Measurements from ENCODE around the gene AKAP13. TPM values are rescaled to one million over a fixed set of nuclear protein-coding genes. Genes with fewer than 3 reads are reported as not detected.
"Not testable (repeated sequence)": the region's sequence is repeated elsewhere in the genome, so short reads cannot be mapped to it uniquely, and the experiment has no call there.

AKAP13 gene
- polyA plus RNA-seq, 2 of the 4 experiments (the other 2 are of a cell fraction), result 20.4 to 28.8 TPM

DNA sequence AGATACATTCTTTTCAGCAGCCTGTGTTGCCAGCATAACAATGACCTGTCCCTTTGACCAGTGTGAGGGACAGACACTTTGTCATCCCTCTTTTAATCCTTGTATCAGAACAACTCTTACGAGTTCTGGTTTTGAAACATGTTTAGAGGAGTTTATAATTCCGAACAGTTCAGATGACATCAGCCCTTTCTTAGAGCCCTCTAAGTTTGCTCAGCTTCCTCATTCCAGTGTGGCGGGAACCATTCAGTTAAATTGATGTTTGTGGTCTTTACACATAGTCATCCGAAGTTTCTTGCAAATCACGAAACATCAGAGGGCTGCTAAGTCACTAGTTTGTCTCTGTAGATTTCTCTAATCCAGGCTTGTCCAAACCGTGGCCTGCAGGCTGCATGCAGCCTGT lies 102.5 kb downstream of the AKAP13 start:
- H3K27ac ChIP-seq, result no peak overlapping the region
- no peaks in the 10 kb centered on the region for H3K9me3 ChIP-seq
- peak in 1 of 2 experiments; percentile 49; a peak in 3 of 6 replicates for ATAC-seq
- ChIA-PET CTCF (interaction anchor here (1.2 to 1.4 kb wide), 2 partner anchors 98 to 357 kb away, joined by 3 to 6 read pairs; no protein-coding TSS in a partner anchor), POLR2A (no interaction called here)
- WGBS (ENCODE audit: missing lambda C conversion rate), result 74% methylated on average over 6 of the region's 6 CpGs
- H3K4me2 ChIP-seq, result no peak overlapping the region
- no peak overlapping the region for H3K4me3 ChIP-seq
- no peak for FAIRE-seq
- H3K4me1 ChIP-seq, result peaks cover 39% of the 10 kb centered on the region
- no peak for TF ChIP-seq BHLHE40 (IDR thresholded peaks at IDR 0.05; ENCODE audit: low read depth, low read length)
- no peak for TF ChIP-seq CEBPB (IDR thresholded peaks at IDR 0.05)
- TF ChIP-seq GATA3 (IDR thresholded peaks at IDR 0.05; ENCODE audit: borderline replicate concordance), result no peak
- TF ChIP-seq RARB (CRISPR knock-in tag; IDR thresholded peaks at IDR 0.05), result no peak
- no peak for TF ChIP-seq EP300 (IDR thresholded peaks at IDR 0.05)
- TF ChIP-seq FOXS1 (CRISPR knock-in tag; IDR thresholded peaks at IDR 0.05), result no peak
- TF ChIP-seq HEYL (CRISPR knock-in tag; IDR thresholded peaks at IDR 0.05), result no peak
- TF ChIP-seq TFCP2L1 (CRISPR knock-in tag; IDR thresholded peaks at IDR 0.05), result no peak
- TF ChIP-seq CHD2 (IDR thresholded peaks at IDR 0.05; ENCODE audit: low read length, partially characterized antibody), result no peak
- no peak for TF ChIP-seq EHMT2 (IDR thresholded peaks at IDR 0.05; ENCODE audit: low read depth)
- TF ChIP-seq CBX8 (IDR thresholded peaks at IDR 0.05), result no peak
- no peak for TF ChIP-seq CHD4 (IDR thresholded peaks at IDR 0.05; ENCODE audit: borderline replicate concordance)
- TF ChIP-seq, protein P1, sequence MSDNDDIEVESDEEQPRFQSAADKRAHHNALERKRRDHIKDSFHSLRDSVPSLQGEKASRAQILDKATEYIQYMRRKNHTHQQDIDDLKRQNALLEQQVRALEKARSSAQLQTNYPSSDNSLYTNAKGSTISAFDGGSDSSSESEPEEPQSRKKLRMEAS (IDR thresholded peaks at IDR 0.05), result no peak
- DNase-seq (ENCODE audit: low read depth in 1 of 2, low spot score in 1 of 2), result peak in 1 of 2 experiments; percentile 53

DNA sequence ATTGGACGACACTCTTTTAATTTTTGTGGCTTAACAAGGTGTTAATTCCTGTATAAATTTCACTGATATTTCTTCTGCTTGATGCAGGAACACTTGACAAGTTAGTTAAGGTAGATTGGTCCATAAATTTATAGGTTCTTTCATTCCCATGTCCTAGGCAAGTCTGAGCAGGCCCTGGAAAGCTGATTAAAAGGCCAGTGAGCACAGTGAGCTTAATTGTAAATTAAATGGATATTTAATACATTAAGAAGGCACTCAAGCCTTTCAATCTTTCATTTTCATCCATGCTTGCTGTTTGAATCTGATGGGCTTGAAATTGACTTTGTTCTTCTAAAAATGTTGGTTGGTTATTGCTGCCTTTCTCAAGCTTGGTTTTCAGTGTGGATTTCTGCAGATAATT lies 103.6 kb downstream of the AKAP13 start:
- ChIA-PET CTCF (interaction anchor here (0.6 to 1.4 kb wide), 5 partner anchors 22 to 356 kb away, joined by 3 to 6 read pairs (median 3); no protein-coding TSS in a partner anchor), POLR2A (interaction anchor here (0.6 kb wide), 1 partner anchor 103 kb away, joined by 9 read pairs; no protein-coding TSS in a partner anchor)
- DNase-seq (ENCODE audit: low read depth in 1 of 2, low spot score in 1 of 2); H3K4me2 ChIP-seq; H3K9me3 ChIP-seq; H3K4me3 ChIP-seq; FAIRE-seq; ATAC-seq; H3K27ac ChIP-seq: not testable (repeated sequence)
- H3K4me1 ChIP-seq, result peaks cover 31% of the 10 kb centered on the region
- 90% methylated on average over 1 of the region's 1 CpG for WGBS (ENCODE audit: missing lambda C conversion rate)

DNA sequence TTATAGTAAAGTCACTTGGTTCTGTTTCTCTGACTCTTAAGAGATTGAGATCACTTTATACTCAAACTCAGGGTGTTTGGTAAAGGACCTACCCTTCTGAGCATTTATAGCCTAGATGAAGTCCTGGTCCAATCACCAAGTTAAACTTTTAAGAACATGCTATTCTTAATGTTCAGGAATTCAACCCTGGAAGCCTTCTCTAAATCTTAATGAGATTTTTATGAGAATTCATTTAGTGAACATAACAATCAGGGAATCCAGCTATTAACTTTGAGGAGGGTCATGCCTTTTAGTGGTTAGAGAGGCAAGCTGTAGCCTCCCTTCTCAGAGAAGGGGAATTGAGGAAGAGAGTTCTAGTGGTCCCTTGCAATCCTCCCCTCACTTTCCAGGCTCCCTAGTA lies 104.5 kb downstream of the AKAP13 start:
- H3K4me1 ChIP-seq, result peaks cover 25% of the 10 kb centered on the region; the same call in 2 of the 3 replicates
- FAIRE-seq; H3K27ac ChIP-seq; DNase-seq (ENCODE audit: low read depth in 1 of 2, low spot score in 1 of 2); H3K4me2 ChIP-seq; POLR2A ChIA-PET; H3K9me3 ChIP-seq; ATAC-seq; H3K4me3 ChIP-seq: not testable (repeated sequence)
- CTCF ChIA-PET, result interaction anchor here (0.7 to 5.6 kb wide), 24 partner anchors 11 to 239 kb away, joined by 3 to 56 read pairs (median 4); partner anchors contain the start of gene AKAP13

DNA sequence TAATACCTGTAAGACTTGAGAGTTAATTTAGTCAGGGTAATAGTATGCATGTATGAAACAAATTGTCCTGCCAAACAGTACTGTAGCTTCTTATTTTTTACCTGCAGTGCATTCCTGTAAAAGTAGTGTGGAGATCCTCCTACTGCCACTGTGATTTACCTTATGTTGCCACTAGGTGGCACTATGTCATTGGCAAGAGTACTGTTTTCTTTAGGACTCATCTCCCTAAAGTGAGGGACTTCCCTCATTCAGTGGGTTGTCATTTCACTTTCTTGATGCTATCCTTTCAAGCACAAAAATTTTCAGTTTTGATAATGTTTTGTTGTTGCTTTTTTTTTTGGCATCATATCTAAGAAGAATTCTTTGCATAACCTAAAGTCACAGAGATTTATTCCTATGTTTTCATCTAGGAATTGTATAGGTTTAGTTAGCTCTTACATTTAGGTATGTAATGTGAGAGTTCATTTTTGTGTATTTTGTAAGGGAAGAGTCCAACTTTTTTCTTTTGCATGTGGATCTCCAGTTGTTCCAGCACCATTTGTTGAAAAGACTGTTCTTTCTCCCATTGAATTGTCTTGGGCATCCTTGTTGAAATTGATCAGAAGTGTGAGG lies 105.7 kb downstream of the AKAP13 start:
- no peak overlapping the region for H3K4me2 ChIP-seq
- peak; percentile 78 for TF ChIP-seq SMC3 (IDR thresholded peaks at IDR 0.05)
- TF ChIP-seq HOXB5 (CRISPR knock-in tag; IDR thresholded peaks at IDR 0.05), result no peak
- TF ChIP-seq RAD21 (conservative IDR thresholded peaks at IDR 0.05 in 1 of 2, IDR thresholded peaks at IDR 0.05 in 1 of 2), result peak; percentile 89 to 92
- TF ChIP-seq, protein P2, sequence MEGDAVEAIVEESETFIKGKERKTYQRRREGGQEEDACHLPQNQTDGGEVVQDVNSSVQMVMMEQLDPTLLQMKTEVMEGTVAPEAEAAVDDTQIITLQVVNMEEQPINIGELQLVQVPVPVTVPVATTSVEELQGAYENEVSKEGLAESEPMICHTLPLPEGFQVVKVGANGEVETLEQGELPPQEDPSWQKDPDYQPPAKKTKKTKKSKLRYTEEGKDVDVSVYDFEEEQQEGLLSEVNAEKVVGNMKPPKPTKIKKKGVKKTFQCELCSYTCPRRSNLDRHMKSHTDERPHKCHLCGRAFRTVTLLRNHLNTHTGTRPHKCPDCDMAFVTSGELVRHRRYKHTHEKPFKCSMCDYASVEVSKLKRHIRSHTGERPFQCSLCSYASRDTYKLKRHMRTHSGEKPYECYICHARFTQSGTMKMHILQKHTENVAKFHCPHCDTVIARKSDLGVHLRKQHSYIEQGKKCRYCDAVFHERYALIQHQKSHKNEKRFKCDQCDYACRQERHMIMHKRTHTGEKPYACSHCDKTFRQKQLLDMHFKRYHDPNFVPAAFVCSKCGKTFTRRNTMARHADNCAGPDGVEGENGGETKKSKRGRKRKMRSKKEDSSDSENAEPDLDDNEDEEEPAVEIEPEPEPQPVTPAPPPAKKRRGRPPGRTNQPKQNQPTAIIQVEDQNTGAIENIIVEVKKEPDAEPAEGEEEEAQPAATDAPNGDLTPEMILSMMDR (IDR thresholded peaks at IDR 0.05), result peak; percentile 90
- TF ChIP-seq FOSB (CRISPR knock-in tag; IDR thresholded peaks at IDR 0.05), result no peak
- no peak overlapping the region for H3K27ac ChIP-seq
- peak; percentile 97 for FAIRE-seq
- no peak overlapping the region for H3K4me3 ChIP-seq
- peaks cover 20% of the 10 kb centered on the region; the same call in 2 of the 3 replicates for H3K4me1 ChIP-seq
- ChIA-PET POLR2A (no interaction called here), CTCF (interaction anchor here (0.6 to 5.6 kb wide), 40 partner anchors 12 to 363 kb away, joined by 3 to 56 read pairs (median 4); partner anchors contain the start of gene AKAP13)
- no peaks in the 10 kb centered on the region for H3K9me3 ChIP-seq
- DNase-seq (ENCODE audit: low read depth in 1 of 2, low spot score in 1 of 2), result peak; percentile 72 to 84
- peak; percentile 91 to 95 for ATAC-seq

DNA sequence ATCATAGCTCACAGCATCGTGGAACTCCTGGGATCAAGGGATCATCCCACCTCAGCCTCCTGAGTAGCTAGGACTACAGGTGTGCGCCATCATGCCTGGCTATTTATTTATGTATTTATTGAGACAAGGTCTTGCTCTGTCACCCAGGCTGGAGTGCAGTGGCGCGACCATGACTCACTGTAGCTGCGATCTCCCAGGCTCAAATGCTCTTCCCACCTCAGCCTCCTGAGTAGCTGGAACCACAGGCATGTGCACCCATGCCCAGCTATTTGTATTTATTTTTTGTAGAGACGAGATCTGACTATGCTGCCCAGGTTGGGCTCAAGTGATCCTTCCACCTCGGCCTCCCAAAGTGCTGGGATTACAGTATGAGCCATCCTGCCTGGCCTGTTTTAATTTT lies 107.4 kb downstream of the AKAP13 start:
- CTCF ChIA-PET, result interaction anchor here (0.7 to 5.6 kb wide), 15 partner anchors 11 to 353 kb away, joined by 3 to 56 read pairs (median 5); no protein-coding TSS in a partner anchor
- H3K4me1 ChIP-seq; DNase-seq (ENCODE audit: low read depth in 1 of 2, low spot score in 1 of 2); ATAC-seq; H3K27ac ChIP-seq; H3K9me3 ChIP-seq; H3K4me2 ChIP-seq; H3K4me3 ChIP-seq; POLR2A ChIA-PET: not testable (repeated sequence)
- peak; percentile 7 for FAIRE-seq
- 92% methylated on average over 7 of the region's 7 CpGs for WGBS (ENCODE audit: missing lambda C conversion rate)
